ENCODE results near the gene SUMO3.

- TF ChIP-seq PHB2 (IDR thresholded peaks at IDR 0.05; ENCODE audit: partially characterized antibody) (no peak), ESRRA (CRISPR knock-in tag; IDR thresholded peaks at IDR 0.05; ENCODE audit: low read depth) (no peak), CTCF (CRISPR knock-in tag; IDR thresholded peaks at IDR 0.05) (no peak), KLF16 (CRISPR knock-in tag; IDR thresholded peaks at IDR 0.05) (no peak), ZBTB49 (CRISPR knock-in tag; IDR thresholded peaks at IDR 0.05; ENCODE audit: borderline replicate concordance) (no peak), POLR2A (IDR thresholded peaks at IDR 0.05; ENCODE audit: insufficient read depth in 1 of 2, low read depth in 2 of 2, low read length in 2 of 2) (no peak), CSRNP2 (CRISPR knock-in tag; conservative IDR thresholded peaks at IDR 0.05; ENCODE audit: low read depth) (no peak), ZNF580 (CRISPR knock-in tag; IDR thresholded peaks at IDR 0.05; ENCODE audit: borderline replicate concordance, low read depth) (no peak), YY1 (IDR thresholded peaks at IDR 0.05; ENCODE audit: insufficient read depth, insufficient replicate concordance, low read depth, low read length) (no peak)
These were observed 36.5 kb upstream of the SUMO3 start for GRCh38 chr21:44854391-44854663.
